IPS-20b (cell line): ENCODE data around the gene TENM3.

Experiments used
- H3K27ac ChIP-seq: one replicate; pipeline ENCODE4 v1.5.1; 2013; ENCODE audit warnings: low read length
- H3K27me3 ChIP-seq: 2 replicates; pipeline ENCODE4 v1.6.1; 2013; ENCODE audit warnings: mild to moderate bottlenecking, low read length, inconsistent platforms; ENCODE audit not compliant: insufficient read depth
- H3K36me3 ChIP-seq: 2 replicates; pipeline ENCODE4 v1.6.1; 2013; ENCODE audit warnings: low read depth, mild to moderate bottlenecking, inconsistent platforms, low read length, moderate library complexity; ENCODE audit not compliant: insufficient read depth
- H3K4me1 ChIP-seq: 2 replicates; pipeline ENCODE4 v1.6.1; 2013; ENCODE audit warnings: mild to moderate bottlenecking, control low read depth, inconsistent platforms, low read length, moderate library complexity; ENCODE audit not compliant: insufficient read depth
- H3K4me3 ChIP-seq: 2 replicates; pipeline ENCODE4 v1.5.1; 2013; ENCODE audit warnings: mild to moderate bottlenecking, low read length, inconsistent platforms
- H3K9ac ChIP-seq: 2 replicates; pipeline ENCODE4 v1.6.1; 2013; ENCODE audit warnings: low read depth, mild to moderate bottlenecking, inconsistent platforms, low read length, moderate library complexity
- H3K9me3 ChIP-seq: 2 replicates; pipeline ENCODE4 v1.6.1; 2013; ENCODE audit warnings: mild to moderate bottlenecking, low read depth, low read length, inconsistent platforms; ENCODE audit not compliant: insufficient read depth

The TENM3 gene

DNA sequence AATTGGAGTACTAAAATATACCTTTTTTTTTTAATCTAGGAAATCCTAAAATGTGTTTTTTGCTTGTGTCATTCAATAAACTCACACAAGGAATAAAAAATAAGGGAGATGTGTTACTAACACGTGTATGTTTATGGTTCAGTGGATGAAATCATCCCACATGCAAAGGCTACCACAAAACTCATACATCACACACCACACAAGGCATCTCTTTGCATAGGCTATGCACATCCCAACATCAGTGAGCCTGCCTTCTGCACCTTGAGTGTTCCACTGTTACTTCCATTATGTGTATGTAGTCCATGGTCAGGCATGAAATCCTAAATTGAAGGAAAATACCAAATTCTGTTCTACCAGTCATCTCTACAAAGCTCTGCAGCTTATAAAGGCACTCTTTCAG, 460.9 kb downstream of the TENM3 start:
- H3K27me3 ChIP-seq = no peaks in the 10 kb centered on the region
- no peaks in the 10 kb centered on the region for H3K9me3 ChIP-seq
- H3K27ac ChIP-seq = no peak overlapping the region
- H3K4me3 ChIP-seq = no peak overlapping the region
- H3K4me1 ChIP-seq = peaks cover 12% of the 10 kb centered on the region
- 0 out of 2 replicates have a peak, but pooled peaks cover 3% of the 10 kb centered on the region for H3K36me3 ChIP-seq
- no peak overlapping the region for H3K9ac ChIP-seq

DNA sequence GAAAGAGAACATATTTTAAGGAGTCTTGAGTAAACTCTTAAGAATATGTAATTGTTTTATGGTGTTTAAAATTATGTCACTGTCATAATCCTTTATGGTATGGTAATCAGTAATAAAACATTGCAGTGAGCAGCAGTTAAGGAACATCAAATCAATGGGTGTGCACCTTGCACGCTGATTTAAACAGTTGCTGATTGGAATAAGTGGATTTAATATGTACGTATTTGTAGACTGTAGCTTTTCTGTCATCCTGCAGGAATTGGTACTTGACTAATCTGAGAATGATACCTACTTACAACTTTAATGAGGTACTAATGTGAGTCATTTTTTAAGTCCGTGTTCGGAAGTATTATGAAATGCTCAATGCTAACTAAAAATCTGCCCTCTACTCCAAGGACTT, 461.7 kb downstream of the TENM3 start:
- Histone ChIP-seq H3K9me3 (no peaks in the 10 kb centered on the region), H3K4me1 (peaks cover 9% of the 10 kb centered on the region), H3K4me3 (no peak overlapping the region), H3K27ac (no peak overlapping the region), H3K9ac (no peak overlapping the region), H3K27me3 (no peaks in the 10 kb centered on the region), H3K36me3 (0 out of 2 replicates have a peak, but pooled peaks cover 3% of the 10 kb centered on the region)

DNA sequence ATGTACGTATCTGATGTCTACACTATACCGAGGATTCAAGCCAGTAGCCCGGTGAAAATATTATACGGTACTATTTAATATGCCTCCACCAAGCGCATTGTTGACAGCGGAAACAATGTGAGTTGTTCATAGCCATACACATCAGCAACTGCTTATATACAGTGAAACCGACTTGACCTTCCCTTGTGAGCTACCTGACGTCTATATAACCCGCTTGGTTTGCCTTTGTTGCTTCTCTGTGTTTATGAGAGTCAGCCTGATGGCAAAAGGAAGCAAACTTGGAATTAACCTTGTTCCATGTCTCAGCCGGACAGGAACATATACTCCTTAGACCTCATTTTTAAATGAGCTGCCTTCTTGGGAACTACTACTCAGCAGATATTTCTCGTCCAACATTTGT, 462.2 kb downstream of the TENM3 start:
- 0 out of 2 replicates have a peak, but pooled peaks cover 3% of the 10 kb centered on the region for H3K36me3 ChIP-seq
- no peak overlapping the region for H3K27ac ChIP-seq
- H3K4me3 ChIP-seq = no peak overlapping the region
- H3K4me1 ChIP-seq = peaks cover 5% of the 10 kb centered on the region; the same call in 1 of the 2 replicates
- H3K27me3 ChIP-seq = no peaks in the 10 kb centered on the region
- H3K9ac ChIP-seq = no peak overlapping the region
- no peaks in the 10 kb centered on the region for H3K9me3 ChIP-seq

DNA sequence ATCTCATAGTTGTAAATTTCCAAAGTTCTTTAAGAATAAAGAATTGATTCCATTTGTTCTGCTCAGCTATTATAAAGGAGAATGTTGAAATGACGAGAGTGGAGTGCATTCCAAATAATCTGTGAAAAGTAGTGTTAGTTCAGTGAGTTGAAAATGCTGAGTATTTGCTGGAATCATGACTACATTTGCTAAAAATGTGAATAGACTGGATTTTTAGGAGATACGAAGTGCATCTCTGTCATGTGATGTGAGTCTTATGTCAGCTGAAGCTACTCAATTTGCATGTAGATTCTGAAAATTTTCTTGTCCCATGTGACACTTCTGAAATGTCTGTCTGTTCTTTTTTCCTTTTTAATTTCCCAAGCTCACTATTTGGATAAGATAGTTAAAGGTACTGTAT, 468.0 kb downstream of the TENM3 start:
- Histone ChIP-seq H3K4me3 (no peak overlapping the region), H3K36me3 (0 out of 2 replicates have a peak, but pooled peaks cover 6% of the 10 kb centered on the region), H3K27ac (no peak overlapping the region), H3K27me3 (no peaks in the 10 kb centered on the region), H3K9ac (no peak overlapping the region), H3K9me3 (no peaks in the 10 kb centered on the region), H3K4me1 (peaks cover 12% of the 10 kb centered on the region; the same call in 1 of the 2 replicates)

DNA sequence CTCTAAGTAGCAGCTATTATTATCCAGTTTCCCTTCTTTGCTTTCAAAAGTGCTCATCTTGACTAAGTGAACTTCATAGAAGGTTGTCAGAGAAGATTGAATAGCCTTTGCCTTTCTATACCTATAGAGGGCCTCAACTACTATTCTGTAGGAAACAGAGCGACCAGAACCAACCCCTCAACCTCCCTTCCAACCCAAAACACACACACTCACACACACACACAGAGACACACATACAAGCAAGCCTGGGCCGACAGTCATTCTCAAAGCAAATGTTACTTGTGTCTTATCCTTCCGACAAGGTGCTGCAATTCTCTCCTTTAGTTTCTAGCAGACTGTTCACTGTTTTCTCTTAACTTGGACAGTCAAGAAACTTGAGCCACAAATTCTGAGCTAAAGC, 472.3 kb downstream of the TENM3 start:
- Histone ChIP-seq H3K27ac (no peak overlapping the region), H3K9me3 (no peaks in the 10 kb centered on the region), H3K9ac (no peak overlapping the region), H3K36me3 (0 out of 2 replicates have a peak, but pooled peaks cover 6% of the 10 kb centered on the region), H3K27me3 (no peaks in the 10 kb centered on the region), H3K4me3 (peak overlapping the region; percentile 14; the same call in 1 of the 2 replicates), H3K4me1 (peaks cover 18% of the 10 kb centered on the region; the same call in 1 of the 2 replicates)

DNA sequence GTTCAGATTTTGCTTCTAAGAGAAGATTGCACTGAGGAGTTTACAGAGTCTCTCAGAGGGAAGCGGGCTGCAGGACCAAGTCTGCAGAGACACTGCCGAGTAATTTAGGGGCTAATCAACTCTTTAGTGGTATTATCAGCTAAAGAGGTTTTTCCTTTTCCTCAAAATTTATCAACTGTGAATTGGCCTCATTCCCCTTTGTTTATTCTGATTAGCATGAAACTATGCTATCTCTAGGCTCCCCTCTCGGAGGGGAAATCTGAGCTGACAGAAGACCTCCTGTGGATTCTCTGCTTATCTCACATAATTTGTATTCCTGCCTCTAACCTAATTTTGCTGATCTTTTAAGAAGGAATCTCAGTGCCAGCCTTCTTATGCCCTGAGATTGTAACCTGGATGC, 473.0 kb downstream of the TENM3 start:
- no peak overlapping the region for H3K27ac ChIP-seq
- no peaks in the 10 kb centered on the region for H3K9me3 ChIP-seq
- peaks cover 18% of the 10 kb centered on the region; the same call in 1 of the 2 replicates for H3K4me1 ChIP-seq
- H3K27me3 ChIP-seq = no peaks in the 10 kb centered on the region
- 0 out of 2 replicates have a peak, but pooled peaks cover 6% of the 10 kb centered on the region for H3K36me3 ChIP-seq
- H3K4me3 ChIP-seq = peak overlapping the region; percentile 14; the same call in 1 of the 2 replicates
- H3K9ac ChIP-seq = no peak overlapping the region

DNA sequence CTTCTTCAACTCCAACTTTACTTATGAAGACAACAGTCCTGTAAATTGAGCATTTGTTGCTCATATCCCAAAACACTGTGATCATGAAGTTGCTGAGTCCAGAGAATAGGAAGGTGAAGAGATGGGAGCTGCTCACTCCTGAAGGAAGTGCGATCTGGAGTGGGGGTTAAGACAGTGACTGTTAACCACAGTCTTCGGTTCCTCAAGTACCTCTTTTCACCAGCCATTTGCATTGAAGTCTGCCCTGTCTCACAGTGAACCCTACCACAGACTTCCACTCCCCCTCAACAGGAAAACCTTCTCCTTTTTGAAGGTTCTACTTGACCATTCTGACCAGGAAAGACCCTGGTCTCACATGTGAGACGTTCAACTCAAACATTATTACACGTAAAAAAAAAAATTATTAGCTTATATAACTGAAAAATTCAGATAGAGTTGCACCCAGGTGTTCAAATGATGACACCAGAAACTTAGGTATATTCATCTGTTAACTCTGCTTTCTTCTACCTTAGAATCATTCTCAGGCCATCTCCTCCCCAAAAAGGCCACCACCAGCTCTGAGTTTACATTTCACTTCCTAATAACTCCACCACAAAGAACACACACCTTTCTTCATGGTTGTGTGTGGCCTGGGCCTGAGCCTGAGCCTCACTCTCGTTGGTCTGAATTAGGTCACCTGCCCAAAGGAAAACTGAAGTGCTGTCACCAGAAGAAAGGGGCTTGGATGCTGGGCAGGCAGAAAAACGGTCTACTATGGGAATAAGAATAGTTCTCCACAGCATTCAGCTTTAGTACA, 474.8 kb downstream of the TENM3 start:
- peaks cover 18% of the 10 kb centered on the region; the same call in 1 of the 2 replicates for H3K4me1 ChIP-seq
- H3K36me3 ChIP-seq = 0 out of 2 replicates have a peak, but pooled peaks cover 6% of the 10 kb centered on the region
- no peak overlapping the region for H3K9ac ChIP-seq
- H3K4me3 ChIP-seq = no peak overlapping the region
- H3K27ac ChIP-seq = no peak overlapping the region
- no peaks in the 10 kb centered on the region for H3K27me3 ChIP-seq
- no peaks in the 10 kb centered on the region for H3K9me3 ChIP-seq

DNA sequence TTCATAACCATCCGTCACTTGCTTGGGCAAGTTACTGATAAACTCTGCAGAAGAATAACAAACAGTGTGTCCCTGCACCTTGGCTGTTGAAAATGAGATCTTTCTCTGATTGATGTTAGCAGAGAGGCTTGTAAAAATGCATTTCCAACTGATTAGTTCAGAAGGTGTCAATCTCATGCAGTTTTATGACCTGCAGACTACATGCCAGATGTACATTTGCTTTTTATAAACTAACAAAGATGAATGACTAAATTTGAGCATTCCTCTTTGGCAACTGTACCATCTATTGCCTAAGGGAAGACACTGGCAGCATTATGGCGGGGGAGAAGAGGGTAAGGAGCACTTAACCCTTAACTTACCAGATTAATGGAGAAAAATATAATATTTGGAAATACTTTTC, 481.2 kb downstream of the TENM3 start:
- Histone ChIP-seq H3K4me3 (no peak overlapping the region), H3K27ac (no peak overlapping the region), H3K36me3 (no peaks in the 10 kb centered on the region), H3K27me3 (no peaks in the 10 kb centered on the region), H3K4me1 (no peaks in the 10 kb centered on the region), H3K9me3 (no peaks in the 10 kb centered on the region), H3K9ac (no peak overlapping the region)

DNA sequence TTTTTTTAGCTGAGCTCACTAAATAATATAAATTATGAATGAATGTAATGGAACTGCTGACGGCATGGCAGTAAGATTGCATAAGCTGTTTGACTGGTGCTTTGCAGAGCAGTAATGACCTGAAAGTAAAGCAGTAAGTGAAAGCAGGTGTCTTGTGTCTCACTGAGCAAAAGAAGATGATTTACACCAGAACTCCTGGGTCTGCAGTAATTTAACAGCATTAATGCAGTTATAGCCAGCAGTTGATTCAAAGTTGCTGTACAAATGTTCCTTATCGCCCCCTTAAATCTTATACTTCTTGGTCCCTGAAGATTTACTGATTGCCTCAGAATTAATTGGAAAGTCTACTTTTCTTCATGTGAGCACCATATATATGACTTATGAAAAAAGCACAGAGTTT, 486.3 kb downstream of the TENM3 start:
- Histone ChIP-seq H3K27me3 (no peaks in the 10 kb centered on the region), H3K9me3 (no peaks in the 10 kb centered on the region), H3K9ac (no peak overlapping the region), H3K27ac (no peak overlapping the region), H3K36me3 (peaks cover 31% of the 10 kb centered on the region), H3K4me3 (no peak overlapping the region), H3K4me1 (no peaks in the 10 kb centered on the region)

DNA sequence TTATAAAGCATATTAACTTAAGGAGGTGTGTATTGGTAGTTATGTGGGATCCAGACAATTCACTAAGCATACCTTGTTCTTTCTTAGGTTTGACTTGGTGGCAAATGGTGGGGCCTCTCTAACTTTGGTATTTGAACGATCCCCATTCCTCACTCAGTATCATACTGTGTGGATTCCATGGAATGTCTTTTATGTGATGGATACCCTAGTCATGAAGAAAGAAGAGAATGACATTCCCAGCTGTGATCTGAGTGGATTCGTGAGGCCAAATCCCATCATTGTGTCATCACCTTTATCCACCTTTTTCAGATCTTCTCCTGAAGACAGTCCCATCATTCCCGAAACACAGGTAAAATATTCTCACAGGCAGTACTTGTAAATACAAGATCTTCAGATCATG, 487.6 kb downstream of the TENM3 start:
- no peak overlapping the region for H3K9ac ChIP-seq
- no peak overlapping the region for H3K4me3 ChIP-seq
- no peak overlapping the region for H3K27ac ChIP-seq
- H3K36me3 ChIP-seq = peaks cover 34% of the 10 kb centered on the region
- no peaks in the 10 kb centered on the region for H3K27me3 ChIP-seq
- no peaks in the 10 kb centered on the region for H3K4me1 ChIP-seq
- H3K9me3 ChIP-seq = no peaks in the 10 kb centered on the region

DNA sequence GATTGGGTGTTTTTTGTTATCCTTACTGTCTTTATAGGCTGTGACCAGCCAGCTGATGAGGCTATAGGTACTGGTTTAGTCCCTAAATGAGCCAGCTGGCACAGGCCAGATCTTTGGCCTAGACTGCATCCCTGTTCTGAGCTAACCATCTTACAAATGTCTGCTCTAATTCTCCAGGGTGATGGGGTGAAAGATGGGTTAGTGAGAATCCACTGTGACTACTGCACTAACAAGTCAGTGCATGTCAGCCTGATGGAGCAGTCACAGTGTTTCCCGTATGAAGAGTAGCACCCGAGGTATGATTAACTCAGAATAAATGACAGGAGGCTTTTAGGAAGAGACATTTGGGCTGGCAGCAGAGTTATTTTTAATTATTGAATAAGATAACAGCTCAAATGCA, 493.0 kb downstream of the TENM3 start:
- no peaks in the 10 kb centered on the region for H3K27me3 ChIP-seq
- H3K36me3 ChIP-seq = peaks cover 35% of the 10 kb centered on the region
- H3K4me1 ChIP-seq = no peaks in the 10 kb centered on the region
- H3K9ac ChIP-seq = no peak overlapping the region
- no peak overlapping the region for H3K4me3 ChIP-seq
- no peak overlapping the region for H3K27ac ChIP-seq
- H3K9me3 ChIP-seq = no peaks in the 10 kb centered on the region
